Smooth muscle cell (in vitro differentiated cells): ENCODE measurements around the gene TMA7B. TPM values are rescaled to one million over a fixed set of nuclear protein-coding genes. Genes with fewer than 3 reads are reported as not detected.

ENCODE experiments used
- DNase-seq: peaks from one replicate; lab custom pipeline; 2025; ENCODE audit not compliant: unreplicated experiment; lab: John Stamatoyannopoulos, UW
- H2AFZ ChIP-seq: fragments of 200-600 bp; sonication (generic); 2 replicates; pipeline ENCODE4 v1.6.0; 2016; ENCODE audit warnings: antibody characterized with exemption, low read depth, mild to moderate bottlenecking
- H3F3A ChIP-seq: fragments of 200-600 bp; sonication (generic); 2 replicates; pipeline ENCODE4 v1.6.0; 2017; ENCODE audit warnings: antibody characterized with exemption, low read depth
- H3K27ac ChIP-seq: fragments of 200-600 bp; sonication (generic); 2 replicates; pipeline ENCODE4 v1.5.1; 2016; ENCODE audit warnings: low read depth, mild to moderate bottlenecking
- H3K27me3 ChIP-seq: fragments of 200-600 bp; sonication (generic); 2 replicates; pipeline ENCODE4 v1.6.1; 2016; ENCODE audit warnings: low read depth, mild to moderate bottlenecking
- H3K36me3 ChIP-seq: fragments of 200-600 bp; sonication (generic); 2 replicates; pipeline ENCODE4 v1.5.1; 2016; ENCODE audit warnings: low read depth
- H3K4me1 ChIP-seq: fragments of 200-600 bp; sonication (generic); 2 replicates; pipeline ENCODE4 v1.5.1; 2016; ENCODE audit warnings: low read depth
- H3K4me2 ChIP-seq: fragments of 200-600 bp; sonication (generic); 2 replicates; pipeline ENCODE4 v1.6.0; 2016; ENCODE audit warnings: mild to moderate bottlenecking
- H3K4me3 ChIP-seq: fragments of 200-600 bp; sonication (generic); 2 replicates; pipeline ENCODE4 v1.5.1; 2016; ENCODE audit warnings: mild to moderate bottlenecking
- H3K79me2 ChIP-seq: fragments of 200-600 bp; sonication (generic); 2 replicates; pipeline ENCODE4 v1.6.0; 2016; ENCODE audit warnings: low read depth, mild to moderate bottlenecking
- H3K9ac ChIP-seq: fragments of 200-600 bp; sonication (generic); 2 replicates; pipeline ENCODE4 v1.6.0; 2016; ENCODE audit warnings: low read depth
- H3K9me3 ChIP-seq: fragments of 200-600 bp; sonication (generic); replicated peaks from 2 replicates; pipeline ENCODE4 v1.5.1; 2016; ENCODE audit warnings: low read depth
- H4K20me1 ChIP-seq: fragments of 200-600 bp; sonication (generic); 2 replicates; pipeline ENCODE4 v1.6.0; 2016; ENCODE audit warnings: low read depth
- CTCF ChIP-seq: fragments of 200-600 bp; sonication (generic); IDR thresholded peaks from 2 replicates; pipeline ENCODE4 v1.5.1; 2017; ENCODE audit warnings: borderline replicate concordance, mild to moderate bottlenecking, antibody characterized with exemption; ENCODE audit not compliant: insufficient read depth, poor library complexity, severe bottlenecking
- WGBS: methylation state at CpG from one replicate; pipeline ENCODE4 v1.1.7; 2016; ENCODE audit warnings: low lambda C conversion rate; 5-methylcytosine and 5-hydroxymethylcytosine counted together
- polyA plus RNA-seq: library from polyadenylated mRNA; unstranded; fragments of >200 nt; fragmentation: Nextera tagmentation; extraction: Ambion mirVana; gene quantifications from 2 replicates; pipeline ENCODE4 v1.2.1, GENCODE V29; 2016
- total RNA-seq: library from RNA; depleted of rRNA; stranded (reverse); fragments of >200 nt; gene quantifications from 2 replicates; pipeline ENCODE4 v1.2.3, GENCODE V29; 2014

Gene TMA7B
- total and polyA plus RNA-seq, 2 experiments from 2014 or later, result not detected

- WGBS, result 47% methylated on average over 11 of the region's 11 CpGs
- Histone ChIP-seq H3K9ac (no peak overlapping the region), H3K79me2 (no peaks in the 10 kb centered on the region), H3K4me2 (no peak overlapping the region), H3K9me3 (no peaks in the 10 kb centered on the region), H2AFZ (no peak overlapping the region), H3K4me3 (no peak overlapping the region), H3K4me1 (peaks cover 61% of the 10 kb centered on the region), H3F3A (peaks cover 9% of the 10 kb centered on the region), H3K27ac (no peak overlapping the region), H3K36me3 (no peaks in the 10 kb centered on the region), H3K27me3 (peaks cover 30% of the 10 kb centered on the region), H4K20me1 (peaks cover 4% of the 10 kb centered on the region)
- DNase-seq, result no peak
- TF ChIP-seq CTCF, result no peak
Observed at GRCh38 chr22:39997939-39998726, 37.9 kb downstream of the TMA7B start.

- H3K36me3 ChIP-seq, result no peaks in the 10 kb centered on the region
- no peak overlapping the region for H2AFZ ChIP-seq
- peaks cover 4% of the 10 kb centered on the region for H4K20me1 ChIP-seq
- peaks cover 9% of the 10 kb centered on the region for H3F3A ChIP-seq
- no peak overlapping the region for H3K9ac ChIP-seq
- H3K27me3 ChIP-seq, result peaks cover 20% of the 10 kb centered on the region
- no peak overlapping the region for H3K4me2 ChIP-seq
- no peaks in the 10 kb centered on the region for H3K9me3 ChIP-seq
- peaks cover 61% of the 10 kb centered on the region for H3K4me1 ChIP-seq
- no peak for DNase-seq
- 79% methylated on average over 16 of the region's 16 CpGs for WGBS
- no peaks in the 10 kb centered on the region for H3K79me2 ChIP-seq
- H3K4me3 ChIP-seq, result no peak overlapping the region
- H3K27ac ChIP-seq, result no peak overlapping the region
- no peak for TF ChIP-seq CTCF
Observed at GRCh38 chr22:39999144-39999757, 39.1 kb downstream of the TMA7B start.

- WGBS, result 91% methylated on average over 5 of the region's 5 CpGs
Observed at GRCh38 chr22:40000171-40000570, 40.0 kb downstream of the TMA7B start.

More at GRCh38 chr22:40000171-40000570, 40.0 kb downstream of the TMA7B start:
- Histone ChIP-seq H3K4me3 (no peak overlapping the region), H3K36me3 (no peaks in the 10 kb centered on the region), H3K4me2 (no peak overlapping the region), H3K9me3 (no peaks in the 10 kb centered on the region), H3K9ac (no peak overlapping the region), H3K79me2 (no peaks in the 10 kb centered on the region), H3F3A (peaks cover 9% of the 10 kb centered on the region), H2AFZ (no peak overlapping the region), H3K27ac (no peak overlapping the region), H3K4me1 (peaks cover 60% of the 10 kb centered on the region), H3K27me3 (peaks cover 16% of the 10 kb centered on the region), H4K20me1 (peaks cover 5% of the 10 kb centered on the region)
- TF ChIP-seq CTCF, result no peak
- DNase-seq, result no peak
